Endothelial cell of umbilical vein (primary cell): ENCODE data around the gene MYCT1. TPM values are rescaled to one million over a fixed set of nuclear protein-coding genes. Genes with fewer than 3 reads are reported as not detected.

Source experiments
- BruUV-seq: library from RNA; stranded (reverse); fragments of 400-500 nt; replicated peaks from 2 replicates; lab custom pipeline; 2021; lab: Mats Ljungman, UMichigan
- CTCF ChIA-PET: fragments of 300-600, 350-600 bp; sonication (Branson Sonifier 250); formaldehyde crosslinking; loops from one replicate; lab custom pipeline; 2021; ENCODE audit warnings: antibody characterized with exemption, inconsistent platforms; lab: Charles Lee
- POLR2A ChIA-PET: fragments of 300-600, 350-600 bp; sonication (Branson Sonifier 250); formaldehyde crosslinking; loops from one replicate; lab custom pipeline; 2021; ENCODE audit warnings: antibody characterized with exemption, inconsistent platforms; lab: Charles Lee
- DNase-seq: peaks from one replicate; pipeline ENCODE4 v3.0.0-alpha.2; 2011; ENCODE audit warnings: low read depth, low spot score
- FAIRE-seq: peaks from 2 replicates; lab custom pipeline; 2011; peaks lifted over from hg19 to GRCh38; lab: Jason Lieb, UNC
- H2AFZ ChIP-seq: 2 replicates; pipeline ENCODE4 v1.6.0; 2012; ENCODE audit warnings: low read depth, low read length, control low read depth, inconsistent platforms
- H3K27ac ChIP-seq: 2 replicates; pipeline ENCODE4 v1.5.1; 2011; ENCODE audit warnings: low read depth, mild to moderate bottlenecking, control low read depth, low read length, moderate library complexity; ENCODE audit not compliant: insufficient read depth
- H3K27me3 ChIP-seq, 2 experiments: 2 replicates each; pipeline versions ENCODE4 v1.6.0 to v1.6.1; 2011; ENCODE audit warnings: low read length in 2 of 2, mixed read lengths in 1 of 2; ENCODE audit not compliant: control insufficient read depth in 2 of 2, insufficient read depth in 2 of 2
- H3K36me3 ChIP-seq, 2 experiments: 2 replicates in 1 of 2; 3 replicates in 1 of 2; pipeline ENCODE4 v1.5.1; 2011; ENCODE audit warnings: low read length in 2 of 2, mild to moderate bottlenecking in 1 of 2, moderate library complexity in 1 of 2; ENCODE audit not compliant: control insufficient read depth in 2 of 2, insufficient read depth in 2 of 2; ENCODE audit errors: extremely low read depth in 1 of 2
- H3K4me1 ChIP-seq: 3 replicates; pipeline ENCODE4 v1.5.1; 2011; ENCODE audit warnings: mild to moderate bottlenecking, low read length; ENCODE audit not compliant: control insufficient read depth, insufficient read depth; ENCODE audit errors: extremely low read depth
- H3K4me2 ChIP-seq: 2 replicates; pipeline ENCODE4 v1.6.1; 2011; ENCODE audit warnings: low read length, control low read depth, mixed read lengths; ENCODE audit not compliant: insufficient read depth
- H3K4me3 ChIP-seq, 3 experiments: fragments of 200-600 bp in 1 of 3; sonication (generic), shearing (Covaris generic) in 1 of 3; replicated peaks in 1 of 3; 2 replicates each; pipeline ENCODE4 v1.5.1; 2011 to 2016; ENCODE audit warnings: control low read depth in 3 of 3, low read length in 3 of 3, mild to moderate bottlenecking in 2 of 3, inconsistent platforms in 1 of 3, low read depth in 1 of 3, moderate library complexity in 1 of 3; ENCODE audit not compliant: insufficient read depth in 1 of 3
- H3K79me2 ChIP-seq: 2 replicates; pipeline ENCODE4 v1.6.0; 2012; ENCODE audit warnings: low read length, inconsistent platforms; ENCODE audit not compliant: control insufficient read depth, insufficient read depth
- H3K9ac ChIP-seq: replicated peaks from 2 replicates; pipeline ENCODE3; 2011; ENCODE audit warnings: low read length, control low read depth; ENCODE audit not compliant: insufficient read depth; ENCODE audit errors: extremely low read depth
- H3K9me1 ChIP-seq: replicated peaks from 3 replicates; pipeline ENCODE4 v1.6.0; 2011; ENCODE audit warnings: mild to moderate bottlenecking, low read length; ENCODE audit not compliant: control insufficient read depth, insufficient read depth; ENCODE audit errors: extremely low read depth
- H3K9me3 ChIP-seq: replicated peaks from 2 replicates; pipeline ENCODE4 v1.5.1; 2012; ENCODE audit warnings: low read length, inconsistent platforms; ENCODE audit not compliant: control insufficient read depth, insufficient read depth
- H4K20me1 ChIP-seq: replicated peaks from 2 replicates; pipeline ENCODE3; 2011; ENCODE audit warnings: mild to moderate bottlenecking, low read length; ENCODE audit not compliant: control insufficient read depth, insufficient read depth; ENCODE audit errors: extremely low read depth
- CTCF ChIP-seq, 2 donors: IDR thresholded peaks; 1 replicate in 1 of 2; 2 replicates in 1 of 2; pipeline ENCODE4 v1.5.1; 2011; ENCODE audit warnings: low read length in 2 of 2, mild to moderate bottlenecking in 2 of 2, moderate library complexity in 2 of 2, control low read depth in 1 of 2, inconsistent platforms in 1 of 2, low read depth in 1 of 2; ENCODE audit not compliant: insufficient read depth in 1 of 2; ENCODE audit errors: extremely low read depth in 1 of 2
- POLR2AphosphoS5 ChIP-seq: IDR thresholded peaks from 2 replicates; pipeline ENCODE4 v1.6.1; 2012; ENCODE audit warnings: low read depth, mild to moderate bottlenecking, control low read depth, low read length, moderate library complexity; ENCODE audit not compliant: insufficient read depth
- dilution Hi-C: fragments of 300-500 bp; cut with MboI; formaldehyde crosslinking; loops from one replicate; pipeline ENCODE4 v1.15.0; 2019; ENCODE audit warnings: low sequenced_read_pairs; ENCODE audit not compliant: extremely low pct_ligation_motif_present
- intact Hi-C: fragments of 100-400 bp; cut with micrococcal nuclease; formaldehyde crosslinking; loops from one replicate; pipeline ENCODE4 v1.10.0; 2022
- polyA plus RNA-seq, 4 experiments: library from polyadenylated mRNA; depleted of rRNA in 3 of 4; stranded (reverse) in 3 of 4; unstranded in 1 of 4; fragments of >200 nt; gene quantifications; 2 replicates each; pipeline versions ENCODE4 v1.2.1 to v1.2.3, GENCODE V29; 2011 to 2012; ENCODE audit warnings: missing spikeins in 1 of 4
- total RNA-seq: library from RNA; stranded (reverse); gene quantifications from 2 replicates; pipeline ENCODE4 v1.2.3, GENCODE V29; 2021

Gene MYCT1
- total and polyA plus RNA-seq, 2 donors (not counting 3 experiments of a cell fraction or from before 2014, with no cell fraction given) = 110 to 119 TPM

GRCh38 chr6:152701081-152701862 lies 3.6 kb downstream of the MYCT1 start:
- TF ChIP-seq POLR2AphosphoS5 = no peak
- TF ChIP-seq CTCF (IDR thresholded peaks at IDR 0.05; ENCODE audit: extremely low read depth in 1 of 2, insufficient read depth in 1 of 2, low read depth in 1 of 2, low read length in 2 of 2) = peak in 1 of 2 donors; percentile 3
- Histone ChIP-seq H2AFZ (no peak overlapping the region), H3K4me2 (peak overlapping the region; percentile 100), H3K4me3 (peak overlapping the region; percentile 57 to 97 (median 88)), H3K27ac (peak overlapping the region; percentile 92), H3K9me3 (no peaks in the 10 kb centered on the region), H3K36me3 (peaks cover 0 to 6% of the 10 kb centered on the region in 2 experiments), H3K27me3 (no peaks in the 10 kb centered on the region), H3K4me1 (peaks cover 42% of the 10 kb centered on the region), H3K79me2 (peaks cover 84% of the 10 kb centered on the region), H4K20me1 (peaks cover 8% of the 10 kb centered on the region), H3K9ac (peak overlapping the region; percentile 99), H3K9me1 (no peaks in the 10 kb centered on the region)
- ChIA-PET CTCF (interaction anchor here (0.6 to 3.1 kb wide), 17 partner anchors 12 to 400 kb away, joined by 3 to 27 read pairs (median 5); partner anchors contain the start of gene SYNE1), POLR2A (interaction anchor here (0.9 to 2.6 kb wide), 4 partner anchors 12 to 321 kb away, joined by 3 to 15 read pairs (median 8); no protein-coding TSS in a partner anchor)
- intact Hi-C loops (loop anchor here (1.0 to 5.0 kb wide), 4 partner anchors 149 to 399 kb away; no protein-coding TSS in a partner anchor), dilution Hi-C loops (no loop called here)
- no peak for FAIRE-seq
- BruUV-seq = no TSS peak
- DNase-seq = peak; percentile 59
